Transverse colon (tissue), 4 donors: ENCODE measurements around the gene RAB3D.
"Not testable (repeated sequence)": the region's sequence is repeated elsewhere in the genome, so short reads cannot be mapped to it uniquely, and the experiment has no call there.

Experiments
- CTCF ChIP-seq, 5 experiments: fragments of 200-600 bp in 3 of 5; fragments of 450-650 bp in 2 of 5; sonication (generic) in 3 of 5; IDR thresholded peaks; 1 replicate in 2 of 5; 2 replicates in 3 of 5; pipeline ENCODE4 v1.5.1; 2016 to 2017; ENCODE audit warnings: antibody characterized with exemption in 5 of 5, inconsistent platforms in 3 of 5, mild to moderate bottlenecking in 2 of 5, moderate library complexity in 1 of 5
- POLR2AphosphoS5 ChIP-seq, 3 donors: sonication (generic); formaldehyde crosslinking; IDR thresholded peaks; one replicate each; pipeline ENCODE4 v1.6.1; 2016; ENCODE audit warnings: antibody characterized with exemption in 3 of 3

GRCh38 chr19:11333838-11334237, 5.6 kb downstream of the RAB3D start:
- TF ChIP-seq CTCF, POLR2AphosphoS5 (IDR thresholded peaks at IDR 0.05): not testable (repeated sequence)
